HG02571 (cell line): ENCODE results near the gene LYRM4.

Experiments used
- ATAC-seq: cut with Tn5 transposase; IDR thresholded peaks from one replicate; pipeline ENCODE4 v1.9.1; 2021; ENCODE audit warnings: mild to moderate bottlenecking, moderate library complexity; ENCODE audit not compliant: unreplicated experiment

LYRM4 gene

DNA sequence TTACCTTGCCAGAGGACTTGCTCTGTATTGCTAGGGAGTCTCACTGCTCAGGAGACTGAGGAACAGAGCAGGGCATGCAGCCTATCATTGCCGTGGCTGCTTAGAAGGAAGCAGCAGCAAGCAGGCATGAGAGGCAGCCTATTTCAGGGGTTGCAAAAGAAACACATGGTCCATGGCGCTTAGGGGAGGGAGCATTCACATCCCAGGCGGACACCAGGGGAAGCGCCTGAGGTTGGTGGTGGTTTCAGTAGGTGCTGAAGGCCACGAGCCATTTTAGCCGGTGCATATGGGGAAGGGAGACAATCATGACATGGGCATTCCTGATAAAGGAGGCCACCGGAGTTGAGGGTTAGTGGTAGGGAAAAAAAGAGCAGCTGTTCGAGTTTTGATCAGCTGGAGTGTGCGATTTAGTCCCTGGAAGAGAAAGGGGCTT, 21.5 kb upstream of the LYRM4 start:
- ATAC-seq = no peak

DNA sequence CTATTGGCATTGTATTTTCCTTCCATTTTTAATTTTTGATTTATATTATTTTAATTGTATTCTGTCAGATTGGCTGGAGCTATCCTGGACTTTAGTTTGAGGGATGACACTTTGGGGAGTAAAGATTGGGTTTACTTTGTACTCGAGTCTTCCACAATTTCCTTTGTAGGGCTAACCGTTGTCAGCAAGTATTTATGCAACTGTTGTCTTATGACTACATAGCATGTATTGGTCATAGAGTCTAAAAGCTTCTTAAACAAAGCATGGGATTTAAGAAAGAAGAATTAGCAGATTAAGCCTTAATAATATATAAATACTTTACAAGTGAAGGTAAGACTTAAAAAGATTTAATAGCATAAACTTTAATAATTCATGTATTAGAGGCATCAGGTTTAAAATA, 20.2 kb upstream of the LYRM4 start:
- ATAC-seq = no peak

DNA sequence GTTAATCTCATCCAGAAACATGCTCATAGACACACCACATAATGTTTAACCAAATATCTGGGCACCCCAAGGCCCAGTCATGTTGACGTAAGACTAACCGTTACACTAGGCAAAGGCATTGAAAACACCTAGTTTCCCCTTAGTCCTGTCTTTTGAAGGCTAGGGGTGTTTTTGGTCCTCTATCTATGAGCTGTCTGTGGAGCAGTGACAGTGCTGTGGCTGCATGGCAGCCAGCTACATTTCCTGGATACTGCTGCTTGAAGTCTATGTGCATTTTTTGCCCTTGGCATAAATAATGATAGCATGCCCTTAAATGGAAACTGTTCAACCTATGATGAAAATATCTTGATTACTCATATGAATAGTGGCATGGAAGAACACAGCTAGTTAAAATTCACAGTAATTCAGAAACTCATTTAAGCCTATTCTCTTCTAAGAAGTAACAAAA, 19.2 kb upstream of the LYRM4 start:
- no peak for ATAC-seq

DNA sequence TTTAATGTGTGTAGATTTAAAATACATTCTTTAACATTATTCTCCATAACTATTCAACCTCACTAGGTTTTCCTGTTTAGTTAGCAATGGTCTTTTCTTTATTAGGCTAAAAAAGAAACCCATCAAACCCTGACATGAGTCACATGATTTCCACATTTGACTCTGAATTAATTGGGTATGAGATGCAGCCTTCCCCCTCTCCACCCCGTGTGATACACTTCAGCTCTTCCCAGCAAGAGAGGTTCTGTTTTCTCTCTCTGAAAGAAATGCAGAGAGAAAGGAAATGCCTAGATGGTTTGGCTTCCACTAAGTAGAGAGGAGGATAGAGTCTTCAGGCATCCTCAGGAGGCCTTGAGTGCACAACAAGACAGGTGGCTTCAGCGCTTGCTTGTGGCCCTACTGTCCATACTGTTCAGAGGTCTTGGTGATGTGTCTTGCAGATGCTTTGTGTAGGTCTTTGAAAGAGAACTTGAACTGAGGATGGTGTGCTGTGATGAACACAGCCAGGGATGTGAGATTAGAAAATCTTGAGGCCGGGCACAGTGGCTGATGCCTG, 17.9 kb upstream of the LYRM4 start:
- ATAC-seq = no peak

DNA sequence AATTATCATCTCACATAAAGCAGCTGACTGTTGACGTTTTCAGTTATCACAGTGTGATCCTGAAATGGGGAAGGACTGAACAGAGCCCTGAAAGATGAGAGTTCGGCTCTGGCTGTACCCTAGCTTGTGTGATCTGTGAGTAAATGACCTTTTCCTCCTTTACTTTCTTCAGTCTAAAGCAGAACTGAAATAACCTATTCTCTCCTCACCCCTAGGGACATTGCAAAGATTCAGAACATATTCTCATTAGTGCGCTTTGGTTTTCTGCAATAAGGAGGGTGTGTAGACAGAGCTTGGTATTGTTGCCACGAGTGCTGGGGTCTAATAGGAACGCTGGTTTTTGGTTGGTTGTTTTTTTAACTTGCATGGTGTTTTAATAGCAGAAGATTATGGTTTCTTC, 17.3 kb upstream of the LYRM4 start:
- peak; percentile 77 for ATAC-seq

DNA sequence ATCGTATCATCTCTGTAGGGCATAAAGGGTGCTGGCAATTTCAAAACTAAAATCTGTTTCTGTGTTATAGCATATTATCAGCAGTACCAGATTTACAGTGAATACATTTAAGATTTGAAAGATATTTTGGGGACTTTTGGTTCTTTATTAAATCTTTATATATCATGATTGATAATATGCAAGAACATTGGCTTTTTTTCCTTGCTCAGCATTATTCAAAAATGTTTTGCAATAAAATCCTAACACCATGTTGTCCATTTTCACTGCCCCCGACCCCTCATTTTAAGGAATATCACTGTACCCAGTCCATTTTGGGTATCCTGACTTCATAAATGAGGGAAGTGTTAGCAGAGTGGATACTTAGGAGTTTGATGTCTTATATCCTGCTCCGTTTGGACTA, 16.8 kb upstream of the LYRM4 start:
- no peak for ATAC-seq

DNA sequence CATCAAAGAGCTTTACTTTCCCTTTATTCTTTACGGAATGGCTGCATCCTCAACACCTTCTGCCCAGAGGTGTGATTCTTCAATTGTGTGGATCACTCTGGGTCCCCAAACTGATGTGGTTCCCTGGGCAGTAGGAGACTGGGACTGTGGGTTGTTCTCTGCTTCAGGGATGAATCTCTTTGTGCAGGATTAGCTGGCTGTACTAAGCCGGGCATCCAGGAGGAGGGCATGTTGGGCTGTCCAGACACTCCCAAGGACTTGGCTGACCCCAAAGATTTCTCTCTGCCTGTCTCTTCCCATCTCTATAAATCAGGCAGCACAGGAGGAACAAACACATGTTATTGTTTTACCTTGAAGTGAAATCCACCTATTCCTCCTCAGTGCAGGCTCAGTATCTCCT, 15.8 kb upstream of the LYRM4 start:
- ATAC-seq = no peak

DNA sequence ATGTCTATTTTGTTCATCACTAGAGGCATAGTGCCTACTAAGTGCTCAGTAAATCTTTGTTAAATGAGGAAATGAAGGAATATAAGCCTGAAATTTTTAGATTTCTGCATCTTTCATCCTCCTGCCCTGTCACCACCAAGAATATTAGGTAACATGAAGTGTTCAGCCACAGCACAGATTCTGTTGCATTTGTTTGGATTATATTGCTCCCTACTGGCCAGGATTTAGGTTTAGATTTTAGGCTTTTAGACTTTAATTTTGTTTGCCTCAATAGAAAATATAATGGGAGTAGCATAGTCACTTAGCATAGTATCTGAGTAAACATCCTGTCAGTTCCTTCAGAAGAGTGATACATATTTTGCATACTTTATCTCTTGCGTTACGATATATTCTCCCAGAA, 14.7 kb upstream of the LYRM4 start:
- ATAC-seq = no peak

DNA sequence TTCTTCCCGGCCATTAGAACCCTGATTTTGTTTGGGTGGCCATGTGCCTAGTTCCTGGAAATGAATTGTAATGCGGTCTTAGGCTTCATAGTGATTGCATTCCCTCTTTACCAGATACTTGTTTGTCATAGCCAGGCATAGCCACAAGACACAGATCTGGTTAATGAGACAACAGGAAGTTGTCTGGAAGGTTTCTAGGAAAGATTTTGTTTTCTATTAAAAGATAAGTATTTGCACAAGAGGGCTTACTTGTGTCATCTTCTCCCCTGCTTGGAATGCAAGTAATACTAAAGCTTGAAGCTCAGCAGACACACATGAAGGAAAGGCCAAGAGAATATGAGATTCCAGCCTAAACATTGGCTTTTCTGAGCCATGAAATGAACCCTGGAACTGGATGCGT, 13.5 kb upstream of the LYRM4 start:
- ATAC-seq = no peak

DNA sequence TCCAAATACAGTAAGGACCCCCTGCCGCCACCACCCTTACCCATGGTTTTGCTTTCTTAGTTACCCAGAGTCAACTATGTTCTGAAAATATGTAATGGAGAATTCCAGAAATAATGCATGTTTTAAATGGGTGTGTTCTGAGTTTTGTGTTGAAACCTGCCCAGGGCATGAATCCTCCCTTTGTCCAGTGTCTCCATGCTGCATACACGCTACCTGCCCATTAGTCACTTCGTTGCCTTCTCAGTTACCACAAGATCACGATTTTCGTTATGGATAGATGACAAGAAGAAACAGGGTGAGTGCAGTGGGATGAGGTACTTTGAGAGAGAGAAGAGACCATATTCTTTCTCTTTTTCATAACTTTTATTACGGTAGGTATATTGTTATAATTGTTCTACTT, 11.2 kb upstream of the LYRM4 start:
- ATAC-seq = no peak

DNA sequence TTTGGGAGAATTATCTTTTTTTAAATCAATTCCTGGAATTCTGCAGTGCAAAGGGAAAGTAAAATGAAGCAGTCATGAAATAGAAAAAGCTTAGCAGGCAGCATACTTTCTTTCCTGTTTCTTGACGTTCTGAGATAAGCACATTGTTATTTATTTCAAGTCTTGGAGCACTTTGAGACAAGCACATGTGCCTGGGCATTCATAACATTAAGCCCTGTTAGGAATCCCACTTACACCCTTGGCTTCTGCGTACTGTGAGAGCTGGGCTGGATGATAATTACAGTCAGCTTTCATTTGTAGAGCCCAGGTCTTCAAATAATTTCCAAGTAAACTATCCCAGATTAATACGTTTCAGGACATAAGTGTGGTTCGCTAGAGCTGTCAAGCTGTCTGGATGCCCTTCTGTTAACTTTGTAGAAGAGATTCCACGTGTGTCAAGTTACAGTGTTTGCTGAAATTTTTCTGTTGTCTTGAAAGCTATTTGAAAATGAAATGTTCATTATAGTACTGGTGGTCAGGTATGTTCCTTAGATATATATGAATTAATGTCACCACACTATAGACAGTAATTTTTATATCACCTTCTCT, 9.4 kb upstream of the LYRM4 start:
- ATAC-seq = no peak

DNA sequence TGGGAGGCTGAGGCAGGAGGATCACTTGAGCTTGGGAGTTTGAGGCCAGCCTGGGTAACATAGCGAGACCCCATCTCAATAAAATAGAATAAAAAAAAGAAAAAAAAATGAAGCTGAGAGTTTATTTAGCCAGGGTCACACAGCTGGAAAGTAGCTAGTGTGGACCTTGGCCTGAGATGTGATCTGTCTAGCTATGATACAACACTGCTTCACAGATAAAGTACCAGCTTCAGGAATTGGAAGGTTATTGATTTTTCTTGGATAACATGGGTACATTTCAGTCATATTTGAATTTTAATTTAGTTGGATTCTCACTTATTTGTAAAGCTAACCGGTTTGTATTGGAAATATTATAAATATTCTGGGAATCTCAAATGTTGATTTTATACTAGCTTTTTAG, 5.7 kb upstream of the LYRM4 start:
- no peak for ATAC-seq

DNA sequence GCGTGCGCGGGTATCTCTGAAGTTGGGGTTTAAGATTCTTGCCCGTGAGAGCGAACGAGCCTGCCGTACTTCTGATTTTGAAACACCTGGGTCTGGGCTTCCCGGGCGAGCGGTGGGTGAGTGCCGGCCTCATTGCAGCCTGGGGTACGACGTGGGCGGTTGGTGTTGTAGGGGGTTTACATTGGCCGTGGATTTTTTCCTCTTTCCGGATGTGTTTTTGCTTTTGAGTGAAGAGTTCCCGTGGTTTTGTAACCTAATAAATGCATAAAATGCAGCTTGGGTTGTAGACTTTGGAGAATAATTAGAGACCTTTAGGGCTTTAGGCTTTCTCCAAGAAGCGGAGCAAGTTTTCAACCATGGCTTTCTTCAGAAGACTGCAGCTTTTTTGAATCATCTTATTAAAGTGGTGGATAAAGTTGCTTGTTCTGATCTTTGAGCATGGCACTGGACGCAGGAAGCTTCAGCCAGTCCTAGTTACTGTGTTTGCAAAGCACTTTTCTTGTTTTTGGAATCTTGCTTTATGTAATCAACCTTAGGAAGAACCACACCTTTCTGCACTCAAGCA, 877 bp upstream of the LYRM4 start:
- ATAC-seq = no peak

DNA sequence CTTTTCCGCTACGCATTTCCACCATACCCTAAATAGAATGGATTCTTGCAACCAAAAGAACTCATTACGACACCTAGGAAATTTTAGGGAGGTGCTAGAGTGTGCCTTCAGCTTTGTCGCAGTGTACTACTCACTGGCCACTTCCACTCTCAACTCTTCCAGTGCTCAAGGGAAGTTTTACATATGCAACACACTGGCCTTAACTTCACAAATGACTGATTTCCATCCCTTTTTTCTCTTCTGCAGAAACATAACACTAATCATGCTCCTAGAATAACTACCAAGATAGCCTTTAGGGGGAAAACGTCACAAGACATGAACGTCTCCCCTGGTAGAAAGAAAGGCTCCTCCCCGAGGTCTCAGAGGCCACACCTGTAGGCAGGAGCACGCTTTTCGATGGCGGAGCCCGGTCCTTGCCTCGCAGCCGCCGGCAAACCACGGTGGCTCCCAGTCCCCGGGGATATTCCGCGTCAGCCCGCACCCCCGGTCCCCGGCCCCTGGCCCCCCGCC, 584 bp downstream of the LYRM4 start:
- ATAC-seq = peak; percentile 64

DNA sequence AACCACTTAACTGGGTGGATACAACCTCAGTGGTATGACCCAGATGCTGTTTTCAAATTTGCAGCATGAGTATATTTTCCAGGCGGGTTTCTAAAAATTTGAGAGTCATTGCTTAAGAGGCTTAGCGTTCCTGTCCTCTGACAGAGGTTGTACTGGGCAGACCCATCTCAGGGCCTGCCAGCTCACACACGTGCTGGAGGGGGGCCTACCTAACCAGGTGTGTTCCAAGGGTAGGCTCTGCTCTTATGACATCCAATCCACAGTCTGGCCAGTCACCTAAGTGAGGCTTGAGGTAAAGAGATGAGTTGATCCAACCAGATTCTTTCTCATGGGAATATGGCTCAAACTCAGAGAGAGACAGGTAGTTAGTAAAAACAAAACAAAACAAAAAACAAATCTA, 1.3 kb downstream of the LYRM4 start:
- ATAC-seq = no peak

DNA sequence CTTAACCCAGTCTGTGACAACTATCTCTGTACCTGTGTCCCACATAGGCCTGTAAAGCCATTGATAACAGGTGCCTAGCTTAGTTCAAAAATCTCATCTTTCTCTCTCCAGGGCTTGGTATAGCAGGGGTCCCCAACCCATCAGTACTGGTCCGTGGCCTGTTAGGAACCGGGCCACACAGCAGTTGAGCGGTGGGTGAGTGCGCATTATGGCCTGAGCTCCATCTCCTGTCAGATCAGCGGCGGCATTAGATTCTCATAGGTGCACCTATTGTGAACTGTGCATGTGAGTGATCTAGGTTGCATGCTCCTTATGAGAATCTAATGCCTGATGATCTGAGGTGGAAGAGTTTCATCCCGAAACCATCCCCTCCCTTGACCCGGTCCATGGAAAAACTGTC, 3.4 kb downstream of the LYRM4 start:
- ATAC-seq = no peak

DNA sequence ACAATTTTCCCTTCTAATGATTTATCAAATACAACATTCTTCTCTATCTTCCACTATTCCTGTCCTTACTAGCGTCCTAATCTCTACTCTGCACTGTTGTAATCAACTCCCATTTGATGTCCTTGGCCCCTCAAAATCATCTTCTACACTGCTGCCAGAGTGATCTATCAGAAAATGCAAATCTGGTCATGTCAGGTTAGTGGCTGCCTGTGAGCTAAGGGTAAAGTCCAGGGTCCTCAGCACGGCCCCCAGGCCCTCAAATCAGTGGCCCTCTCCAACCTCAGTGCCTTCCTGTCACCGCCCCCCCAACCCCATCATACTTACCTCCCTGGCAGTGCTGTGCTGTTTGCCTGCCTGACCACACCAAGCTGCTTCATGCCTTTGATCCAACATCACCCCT, 3.8 kb downstream of the LYRM4 start:
- no peak for ATAC-seq

DNA sequence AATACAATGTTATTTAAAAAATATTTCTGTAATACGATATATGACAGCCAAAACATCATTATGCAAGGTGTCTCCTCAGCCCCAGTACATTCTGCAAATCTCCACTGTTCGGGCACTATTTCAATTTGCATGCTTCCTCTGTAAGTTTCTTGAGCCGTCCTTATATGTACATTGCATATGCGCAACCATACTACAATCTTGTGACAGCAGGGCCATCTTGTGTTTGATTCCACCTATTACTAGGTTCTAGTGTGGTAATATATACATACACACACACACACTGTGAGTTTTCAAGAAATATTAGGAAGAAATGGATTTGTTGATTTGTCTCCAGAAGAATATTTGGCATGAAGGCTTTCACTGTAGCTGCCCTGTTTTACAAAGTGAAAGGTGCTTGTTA, 9.8 kb downstream of the LYRM4 start:
- ATAC-seq = no peak

DNA sequence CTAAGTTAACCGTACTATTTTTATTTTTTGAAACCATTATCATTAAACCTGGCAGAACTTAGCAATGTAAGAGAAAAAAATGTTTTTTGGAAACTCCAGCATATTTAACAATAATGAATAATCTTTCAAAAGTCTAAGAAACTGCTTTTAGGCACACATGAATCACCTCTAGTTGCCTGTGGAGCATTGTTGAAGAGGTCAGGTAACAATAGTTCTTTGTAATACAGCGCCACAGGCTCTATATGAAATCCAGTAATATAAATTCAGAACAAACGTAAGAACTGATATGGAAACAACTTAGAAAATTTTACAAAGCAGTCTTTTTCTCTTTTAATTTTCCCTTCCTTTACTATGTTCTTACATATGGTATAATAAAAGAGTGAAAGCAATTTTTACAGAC, 10.3 kb downstream of the LYRM4 start:
- no peak for ATAC-seq

DNA sequence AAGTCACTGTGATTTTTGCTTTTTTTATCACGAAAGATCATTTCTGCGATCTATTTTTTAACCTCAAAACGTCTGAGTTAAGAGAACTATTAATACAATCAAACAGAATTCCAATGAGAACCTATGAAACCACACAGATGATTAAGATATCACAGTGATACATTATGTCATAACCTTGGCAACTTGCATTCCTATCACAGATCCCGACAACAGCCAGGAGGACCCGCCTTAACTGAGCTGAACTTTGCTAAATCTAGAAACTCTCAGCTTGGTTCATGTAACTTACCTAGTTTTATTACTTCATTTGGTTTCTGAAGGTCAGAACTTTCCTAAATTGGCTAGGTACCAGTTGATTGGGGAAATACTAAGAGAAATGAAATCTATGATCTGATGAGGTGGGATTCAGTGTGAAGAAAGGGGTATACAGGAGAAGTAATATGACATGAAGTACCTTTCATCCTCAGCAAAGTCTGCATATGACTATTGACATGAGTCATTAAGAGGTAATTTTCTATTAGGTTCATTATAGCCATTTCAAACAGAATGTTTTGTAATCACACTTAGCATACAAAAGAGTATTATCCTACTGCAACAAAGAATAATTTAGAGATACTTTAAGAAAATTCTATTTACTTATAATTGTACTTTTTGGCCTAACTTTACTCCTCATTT, 11.2 kb downstream of the LYRM4 start:
- no peak for ATAC-seq

DNA sequence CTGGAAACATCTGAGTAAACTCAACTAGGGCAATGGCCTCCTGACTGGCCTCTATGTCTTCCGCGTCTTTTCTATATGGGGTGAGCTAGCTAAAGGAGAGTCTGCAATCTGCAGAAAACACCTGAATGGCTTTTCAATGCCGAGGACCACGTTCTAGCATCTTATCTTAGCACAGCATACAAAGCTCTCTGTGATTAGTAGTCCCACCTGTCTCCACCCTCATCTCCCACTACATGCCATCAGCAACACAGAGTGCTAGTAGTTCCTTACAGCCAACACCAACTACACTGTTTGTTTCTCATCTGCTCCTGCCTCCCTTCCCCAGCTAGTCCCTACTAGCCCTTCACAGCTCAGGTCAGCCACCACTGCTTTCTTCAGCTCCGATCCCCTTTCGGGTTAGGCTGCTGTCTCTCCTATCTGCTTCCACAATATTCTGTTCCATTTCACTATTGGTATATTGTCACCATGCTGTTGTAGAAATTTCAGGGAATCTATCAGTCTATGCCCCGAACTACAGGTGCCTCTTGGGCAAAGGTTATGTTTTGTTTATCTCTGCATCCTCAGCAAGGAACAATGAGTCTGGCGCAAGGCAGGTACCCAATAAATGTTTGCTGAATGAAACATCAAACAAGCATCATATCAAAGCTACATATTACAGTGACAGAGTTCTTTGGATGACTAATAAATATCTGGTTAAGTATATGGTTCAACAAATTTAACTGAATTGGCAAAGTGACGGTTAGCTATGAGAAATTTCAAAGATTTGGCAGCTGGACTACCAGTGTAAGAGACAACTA, 12.2 kb downstream of the LYRM4 start:
- ATAC-seq = no peak
